CD4-positive, alpha-beta T cell treated with Interleukin-2 at 100 ng/mL for 4 hours (primary cell): ENCODE results near the gene CORO2B.

Experiments used
- DNase-seq: peaks from one replicate; pipeline ENCODE4 v3.0.0-alpha.2; 2020; ENCODE audit warnings: low spot score

The CORO2B gene

GRCh38 chr15:68629519-68630210, 50.9 kb downstream of the CORO2B start:
- no peak for DNase-seq

DNA sequence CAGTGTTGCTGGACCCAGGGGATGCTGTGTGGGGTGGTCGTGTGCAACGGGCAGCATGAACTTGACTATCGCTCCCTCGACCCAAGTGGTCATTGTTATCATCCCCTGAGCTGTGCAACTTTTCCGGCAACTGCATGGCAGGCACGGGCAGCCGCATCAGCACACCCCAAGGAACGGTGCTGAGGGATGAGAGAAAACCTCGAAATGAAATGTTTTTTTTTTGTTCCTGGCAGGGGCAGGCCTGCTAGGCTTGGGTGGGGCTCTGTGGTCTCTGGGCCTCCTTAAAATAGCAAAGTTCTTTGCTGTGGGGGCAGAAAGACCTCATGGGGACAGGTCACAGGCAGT, 51.4 kb downstream of the CORO2B start:
- no peak for DNase-seq

- DNase-seq = no peak
Observed at GRCh38 chr15:68630836-68631235, 52.0 kb downstream of the CORO2B start.

- no peak for DNase-seq
Observed at GRCh38 chr15:68631601-68632051, 52.8 kb downstream of the CORO2B start.

DNA sequence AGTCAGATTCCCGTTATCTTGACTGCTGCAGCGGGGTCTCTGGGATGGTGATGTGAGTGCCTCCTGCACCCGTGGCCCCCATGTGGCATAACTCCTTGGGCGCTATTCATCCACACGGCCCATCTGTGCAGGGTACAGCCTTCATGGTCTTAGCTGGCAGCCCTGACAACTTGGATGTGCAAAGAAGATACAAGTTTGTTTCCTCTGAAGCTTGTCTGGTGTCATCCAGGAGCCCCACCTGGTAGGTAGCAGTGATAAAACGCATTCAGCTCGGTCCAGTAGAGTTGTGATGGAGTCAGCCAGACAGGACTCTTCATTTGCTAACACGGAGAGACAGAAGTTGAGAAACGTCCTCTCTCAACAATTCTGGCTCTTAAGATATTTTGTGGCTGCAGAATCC, 53.3 kb downstream of the CORO2B start:
- no peak for DNase-seq

GRCh38 chr15:68633231-68634121, 54.7 kb downstream of the CORO2B start:
- DNase-seq = no peak

DNA sequence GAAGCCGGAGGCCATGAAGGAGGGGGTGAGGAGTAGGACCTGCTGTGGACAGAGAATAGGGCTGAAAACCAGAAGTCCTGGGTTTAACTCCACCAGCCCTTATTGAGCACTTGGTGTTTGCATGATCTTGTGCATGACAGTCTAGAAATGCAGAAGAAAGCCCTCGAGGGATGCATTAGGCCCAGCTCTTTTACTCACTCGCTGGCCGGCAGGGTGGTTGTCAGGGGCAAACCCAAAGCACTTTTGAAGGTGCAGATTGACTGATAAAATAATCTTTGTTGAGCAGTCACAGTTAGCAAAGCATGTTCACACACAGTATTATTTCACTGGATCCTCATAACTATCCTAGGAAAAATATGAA, 55.3 kb downstream of the CORO2B start:
- DNase-seq = no peak

DNA sequence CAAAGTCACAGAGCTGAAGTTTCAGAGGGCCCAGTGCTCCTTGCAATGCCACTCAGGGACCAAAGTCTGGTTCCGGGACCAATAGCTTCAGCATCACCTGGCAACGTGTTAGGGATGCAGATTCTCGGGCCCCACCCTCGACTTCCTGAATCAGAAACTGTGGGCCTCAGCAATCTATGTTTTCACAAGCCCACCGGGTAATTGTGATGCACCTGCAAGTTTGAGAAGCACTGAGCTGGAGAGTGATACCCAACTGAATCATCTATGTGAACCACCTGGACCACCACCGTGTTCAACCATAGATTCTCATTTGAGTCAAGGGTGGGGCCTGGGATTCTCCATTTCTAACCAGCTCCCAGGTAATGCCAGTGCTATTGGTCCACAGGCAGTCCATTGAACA, 55.7 kb downstream of the CORO2B start:
- DNase-seq = no peak

- no peak for DNase-seq
Observed at GRCh38 chr15:68635141-68635540, 56.3 kb downstream of the CORO2B start.

DNA sequence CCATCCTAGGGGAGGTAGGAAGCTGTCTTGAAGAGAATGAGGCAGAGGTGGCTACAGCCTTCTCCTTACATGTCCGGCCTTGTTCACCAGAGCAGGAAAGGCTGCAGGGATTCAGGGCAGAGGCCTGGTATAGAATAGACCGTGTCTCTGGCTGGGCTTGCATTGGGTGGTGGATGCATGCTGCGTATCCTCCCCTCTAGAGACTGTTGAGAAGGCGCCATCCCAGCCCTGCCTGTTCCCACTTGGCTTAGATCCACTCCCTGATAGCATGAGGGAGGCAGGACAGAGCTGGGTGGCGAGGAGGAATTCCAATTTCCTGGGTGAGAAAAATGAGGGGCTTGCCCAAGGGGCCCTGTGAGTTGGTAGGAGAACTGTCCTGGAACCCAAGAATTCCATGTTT, 57.5 kb downstream of the CORO2B start:
- no peak for DNase-seq

GRCh38 chr15:68637767-68638404, 59.1 kb downstream of the CORO2B start:
- DNase-seq = no peak

GRCh38 chr15:68638953-68639515, 60.2 kb downstream of the CORO2B start:
- no peak for DNase-seq

- no peak for DNase-seq
Observed at GRCh38 chr15:68639926-68640600, 61.3 kb downstream of the CORO2B start.

GRCh38 chr15:68640791-68641331, 62.1 kb downstream of the CORO2B start:
- DNase-seq = no peak

- no peak for DNase-seq
Observed at GRCh38 chr15:68641376-68641775, 62.6 kb downstream of the CORO2B start.

GRCh38 chr15:68642491-68642845, 63.7 kb downstream of the CORO2B start:
- no peak for DNase-seq

- no peak for DNase-seq
Observed at GRCh38 chr15:68643216-68643830, 64.5 kb downstream of the CORO2B start.

- DNase-seq = no peak
Observed at GRCh38 chr15:68644083-68644904, 65.5 kb downstream of the CORO2B start.

DNA sequence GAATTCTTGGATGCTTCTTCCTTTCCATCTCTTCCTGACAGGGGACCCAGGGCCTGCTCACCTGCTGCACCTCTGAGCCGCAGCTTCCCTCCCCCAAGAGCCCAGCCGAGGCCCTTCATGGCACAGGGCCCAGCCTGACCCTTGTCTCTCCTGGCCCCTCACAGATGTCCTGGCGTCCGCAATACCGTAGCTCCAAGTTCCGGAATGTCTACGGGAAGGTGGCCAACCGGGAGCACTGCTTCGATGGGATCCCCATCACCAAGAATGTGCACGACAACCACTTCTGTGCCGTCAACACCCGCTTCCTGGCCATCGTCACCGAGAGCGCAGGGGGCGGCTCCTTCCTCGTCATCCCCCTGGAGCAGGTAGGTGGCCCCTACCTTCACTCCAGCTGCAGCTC, 66.2 kb downstream of the CORO2B start:
- no peak for DNase-seq

DNA sequence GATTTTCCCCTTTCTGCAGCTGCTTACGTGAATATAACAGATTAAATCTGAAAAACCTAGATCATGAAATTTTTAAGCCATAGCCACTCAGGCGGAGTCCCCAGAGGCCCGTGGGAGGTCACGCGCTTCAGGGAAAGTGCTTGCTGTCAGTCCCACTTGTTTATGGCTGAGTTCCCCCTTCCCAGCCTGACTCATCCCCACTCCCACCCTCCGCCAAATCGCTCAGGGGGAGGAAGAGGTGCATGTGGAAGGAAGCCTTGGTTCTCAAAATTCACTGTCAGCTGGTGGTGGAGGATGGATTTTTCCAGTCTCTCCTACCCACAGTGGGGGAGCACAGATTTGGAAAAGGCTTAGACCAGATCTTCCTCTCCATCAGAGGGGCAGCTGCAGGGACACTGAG, 67.4 kb downstream of the CORO2B start:
- no peak for DNase-seq

DNA sequence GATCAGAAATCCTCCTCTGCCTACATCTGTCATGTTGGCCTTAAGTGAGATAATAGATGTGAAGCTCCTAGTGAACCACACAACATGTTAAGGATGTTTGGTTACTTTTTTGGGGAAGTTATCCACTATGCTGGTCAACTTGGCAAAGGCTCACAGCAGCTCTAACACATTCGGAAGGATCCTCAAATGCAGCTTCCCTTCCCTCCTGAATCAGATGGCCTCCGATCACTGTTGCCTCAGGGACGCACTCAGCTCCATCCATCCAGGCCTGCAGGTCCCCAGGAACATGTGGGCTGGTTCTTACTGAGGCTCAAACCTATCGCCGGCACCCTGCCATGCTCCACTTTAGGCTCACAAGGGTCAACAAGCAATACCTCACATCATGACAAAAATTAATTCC, 67.9 kb downstream of the CORO2B start:
- DNase-seq = no peak
